AG04450 (cell line): ENCODE data around the gene ATP2C2. TPM values are rescaled to one million over a fixed set of nuclear protein-coding genes. Genes with fewer than 3 reads are reported as not detected.

Source experiments
- CTCF ChIA-PET: fragments of 300-600, 350-600 bp; formaldehyde crosslinking; extraction: SDS; loops from one replicate; lab custom pipeline; 2022; ENCODE audit warnings: antibody characterized with exemption, inconsistent platforms; lab: Charles Lee
- POLR2A ChIA-PET: fragments of 350-600 bp; formaldehyde crosslinking; extraction: SDS; loops from one replicate; lab custom pipeline; 2021; ENCODE audit warnings: antibody characterized with exemption, inconsistent platforms; lab: Yijun Ruan, JAX
- DNase-seq: peaks from one replicate; pipeline ENCODE4 v3.0.0-alpha.2; 2011; ENCODE audit warnings: low read depth, low spot score
- H3K27ac ChIP-seq: one replicate; pipeline ENCODE4 v1.5.1; 2012; ENCODE audit warnings: low read depth, low read length, control low read depth
- H3K27me3 ChIP-seq: one replicate; pipeline ENCODE4 v1.6.0; 2012; ENCODE audit warnings: low read length; ENCODE audit not compliant: control insufficient read depth, insufficient read depth
- H3K4me3 ChIP-seq: 2 replicates; pipeline ENCODE4 v1.5.1; 2011; ENCODE audit warnings: mild to moderate bottlenecking, low read depth, low read length, control low read depth
- H3K9me3 ChIP-seq: 2 replicates; pipeline ENCODE4 v1.5.1; 2012; ENCODE audit warnings: low read length; ENCODE audit not compliant: control insufficient read depth, insufficient read depth
- polyA plus RNA-seq: library from polyadenylated mRNA; depleted of rRNA; stranded (reverse); fragments of >200 nt; gene quantifications from 2 replicates; pipeline ENCODE4 v1.2.3, GENCODE V29; 2011
- TF ChIP-seq, protein P1 (sequence below): IDR thresholded peaks from 2 replicates; pipeline ENCODE4 v1.5.1; 2011; ENCODE audit warnings: low read depth, low read length, control low read depth, inconsistent platforms

ATP2C2 gene
- polyA plus RNA-seq, 1 experiment = not detected

- CTCF ChIA-PET = no interaction called here
- no peaks in the 10 kb centered on the region for H3K27me3 ChIP-seq
- TF ChIP-seq, protein P1, sequence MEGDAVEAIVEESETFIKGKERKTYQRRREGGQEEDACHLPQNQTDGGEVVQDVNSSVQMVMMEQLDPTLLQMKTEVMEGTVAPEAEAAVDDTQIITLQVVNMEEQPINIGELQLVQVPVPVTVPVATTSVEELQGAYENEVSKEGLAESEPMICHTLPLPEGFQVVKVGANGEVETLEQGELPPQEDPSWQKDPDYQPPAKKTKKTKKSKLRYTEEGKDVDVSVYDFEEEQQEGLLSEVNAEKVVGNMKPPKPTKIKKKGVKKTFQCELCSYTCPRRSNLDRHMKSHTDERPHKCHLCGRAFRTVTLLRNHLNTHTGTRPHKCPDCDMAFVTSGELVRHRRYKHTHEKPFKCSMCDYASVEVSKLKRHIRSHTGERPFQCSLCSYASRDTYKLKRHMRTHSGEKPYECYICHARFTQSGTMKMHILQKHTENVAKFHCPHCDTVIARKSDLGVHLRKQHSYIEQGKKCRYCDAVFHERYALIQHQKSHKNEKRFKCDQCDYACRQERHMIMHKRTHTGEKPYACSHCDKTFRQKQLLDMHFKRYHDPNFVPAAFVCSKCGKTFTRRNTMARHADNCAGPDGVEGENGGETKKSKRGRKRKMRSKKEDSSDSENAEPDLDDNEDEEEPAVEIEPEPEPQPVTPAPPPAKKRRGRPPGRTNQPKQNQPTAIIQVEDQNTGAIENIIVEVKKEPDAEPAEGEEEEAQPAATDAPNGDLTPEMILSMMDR = no peak
- POLR2A ChIA-PET = no interaction called here
- peaks cover 13% of the 10 kb centered on the region for H3K9me3 ChIP-seq
- no peak overlapping the region for H3K27ac ChIP-seq
- no peak for DNase-seq
- no peak overlapping the region for H3K4me3 ChIP-seq
Observed at GRCh38 chr16:84471316-84471715, 103.0 kb downstream of the ATP2C2 start.

GRCh38 chr16:84471966-84472365 lies 103.6 kb downstream of the ATP2C2 start:
- ChIA-PET POLR2A (no interaction called here), CTCF (interaction anchor here (0.6 kb wide), 1 partner anchor 160 kb away, joined by 4 read pairs; no protein-coding TSS in a partner anchor)
- no peak for DNase-seq
- H3K27me3 ChIP-seq = no peaks in the 10 kb centered on the region
- TF ChIP-seq, protein P1 = no peak
- H3K4me3 ChIP-seq = no peak overlapping the region
- H3K9me3 ChIP-seq = peaks cover 13% of the 10 kb centered on the region
- no peak overlapping the region for H3K27ac ChIP-seq

DNA sequence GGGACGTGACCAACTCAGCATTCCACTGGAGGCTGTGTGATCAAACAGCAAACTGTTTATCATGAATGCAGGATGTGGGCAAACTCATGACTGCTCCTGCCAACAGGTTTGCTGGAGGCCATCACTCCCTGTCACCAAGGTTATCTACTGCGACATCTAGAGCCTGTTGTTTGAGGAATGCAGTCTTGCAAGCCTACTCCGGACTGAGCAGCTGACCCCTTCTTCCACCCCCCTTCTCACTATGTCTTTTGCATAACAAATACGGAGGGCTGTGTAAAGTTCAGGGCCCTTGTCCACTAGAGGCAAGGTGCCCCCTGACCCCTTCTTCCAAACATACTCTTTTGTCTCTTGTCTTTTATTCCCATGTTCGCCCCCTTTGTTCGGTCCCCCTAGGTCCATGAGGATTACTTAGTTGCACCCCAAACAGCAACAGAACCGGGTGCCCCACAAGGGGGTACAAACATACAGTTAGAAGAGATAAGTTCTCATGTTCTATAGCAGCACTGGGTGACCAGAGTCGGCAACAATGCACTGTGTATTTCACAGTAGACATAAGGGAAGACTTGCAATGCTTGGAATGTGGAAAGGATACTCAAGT lies 107.4 kb downstream of the ATP2C2 start:
- ChIA-PET POLR2A (no interaction called here), CTCF (interaction anchor here (1.0 kb wide), 1 partner anchor 9 kb away, joined by 5 read pairs; no protein-coding TSS in a partner anchor)
- DNase-seq = no peak
- Histone ChIP-seq H3K4me3 (no peak overlapping the region), H3K9me3 (peaks cover 10% of the 10 kb centered on the region; the same call in 1 of the 2 replicates), H3K27ac (no peak overlapping the region), H3K27me3 (no peaks in the 10 kb centered on the region)
- TF ChIP-seq, protein P1 = no peak

DNA sequence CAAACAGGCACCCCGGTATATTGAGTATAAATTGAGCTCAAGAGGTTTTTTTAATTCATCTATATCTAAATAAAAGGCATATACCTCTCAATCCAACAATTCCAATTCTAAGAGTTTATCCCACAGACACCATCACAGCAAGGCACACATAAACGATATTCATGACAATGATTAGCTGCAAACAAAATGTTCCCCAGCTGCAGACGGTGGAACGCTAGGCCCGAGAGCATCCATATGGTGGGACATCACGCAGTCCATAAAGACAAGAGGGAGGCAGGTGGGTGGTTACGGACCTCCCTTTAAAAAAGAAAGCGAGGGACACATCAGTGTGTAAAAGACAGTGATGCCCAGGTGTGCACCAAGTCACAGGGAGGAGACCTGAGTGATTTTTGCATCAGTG lies 108.1 kb downstream of the ATP2C2 start:
- H3K4me3 ChIP-seq = no peak overlapping the region
- H3K9me3 ChIP-seq = peaks cover 7% of the 10 kb centered on the region; the same call in 1 of the 2 replicates
- TF ChIP-seq, protein P1 = no peak
- CTCF ChIA-PET = interaction anchor here (1.0 kb wide), 1 partner anchor 8 kb away, joined by 5 read pairs; no protein-coding TSS in a partner anchor
- no peaks in the 10 kb centered on the region for H3K27me3 ChIP-seq
- POLR2A ChIA-PET = no interaction called here
- DNase-seq = no peak
- no peak overlapping the region for H3K27ac ChIP-seq

GRCh38 chr16:84477661-84478060 lies 109.3 kb downstream of the ATP2C2 start:
- Histone ChIP-seq H3K9me3 (no peaks in the 10 kb centered on the region; the same call in 1 of the 2 replicates), H3K4me3 (no peak overlapping the region), H3K27me3 (no peaks in the 10 kb centered on the region), H3K27ac (no peak overlapping the region)
- no peak for DNase-seq
- ChIA-PET CTCF (interaction anchor here (0.6 to 2.4 kb wide), 5 partner anchors 166 to 393 kb away, joined by 3 to 7 read pairs (median 4); partner anchors contain the start of gene TAF1C), POLR2A (no interaction called here)
- TF ChIP-seq, protein P1 = no peak
